ENCODE results near the gene MBTPS1.

DNA sequence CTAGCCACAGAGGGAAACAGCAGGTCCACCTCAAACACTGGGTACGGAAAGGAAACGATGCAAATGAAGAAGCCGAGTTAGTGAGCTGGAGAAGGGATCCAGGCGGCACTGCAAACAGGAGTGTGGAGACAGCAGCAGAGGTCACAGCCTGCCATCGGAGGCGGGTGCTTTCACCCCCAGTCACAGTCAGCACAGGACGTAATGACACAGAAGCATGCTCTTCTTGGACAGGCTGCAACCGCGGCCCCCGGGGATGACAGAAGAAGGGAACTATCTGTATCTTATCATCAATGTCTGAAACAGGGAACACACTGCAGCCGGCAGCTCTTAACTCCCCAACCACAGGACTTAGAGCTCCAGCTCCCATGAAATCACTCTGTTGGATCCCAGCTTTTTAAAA is 58.1 kb downstream of the MBTPS1 start:
- no peak for TF ChIP-seq SPI1 (IDR thresholded peaks at IDR 0.05; ENCODE audit: low read depth, low read length)
- TF ChIP-seq POLR2A (IDR thresholded peaks at IDR 0.05; ENCODE audit: low read depth, low read length) = no peak
- no peak for TF ChIP-seq POLR2AphosphoS5 (IDR thresholded peaks at IDR 0.05; ENCODE audit: low read depth, low read length)
- no peak for TF ChIP-seq TAF1 (IDR thresholded peaks at IDR 0.05; ENCODE audit: low read depth, low read length)
- no peak for TF ChIP-seq POU2F2 (IDR thresholded peaks at IDR 0.05; ENCODE audit: low read depth, low read length)
- no peak for TF ChIP-seq PAX5 (IDR thresholded peaks at IDR 0.05; ENCODE audit: insufficient read depth, low read length, severe bottlenecking)

Measured in GM12891 (cell line).